Gastrocnemius medialis (tissue), 4 donors: ENCODE data around the gene TF.

Experiments used
- POLR2A ChIP-seq, 2 donors: fragments of 450-650 bp; IDR thresholded peaks; one replicate each; pipeline ENCODE4 v1.6.1; 2017; ENCODE audit warnings: antibody characterized with exemption in 2 of 2, mild to moderate bottlenecking in 2 of 2, moderate library complexity in 2 of 2
- TF ChIP-seq, protein P1 (sequence below), 5 experiments: fragments of 450-650 bp in 3 of 5; fragments of 200-600 bp in 2 of 5; sonication (generic) in 2 of 5; IDR thresholded peaks in 4 of 5; conservative IDR thresholded peaks in 1 of 5; 1 replicate in 4 of 5; 2 replicates in 1 of 5; pipeline ENCODE4 v1.5.1; 2016 to 2019; ENCODE audit warnings: antibody characterized with exemption in 5 of 5, mild to moderate bottlenecking in 3 of 5, moderate library complexity in 3 of 5

DNA sequence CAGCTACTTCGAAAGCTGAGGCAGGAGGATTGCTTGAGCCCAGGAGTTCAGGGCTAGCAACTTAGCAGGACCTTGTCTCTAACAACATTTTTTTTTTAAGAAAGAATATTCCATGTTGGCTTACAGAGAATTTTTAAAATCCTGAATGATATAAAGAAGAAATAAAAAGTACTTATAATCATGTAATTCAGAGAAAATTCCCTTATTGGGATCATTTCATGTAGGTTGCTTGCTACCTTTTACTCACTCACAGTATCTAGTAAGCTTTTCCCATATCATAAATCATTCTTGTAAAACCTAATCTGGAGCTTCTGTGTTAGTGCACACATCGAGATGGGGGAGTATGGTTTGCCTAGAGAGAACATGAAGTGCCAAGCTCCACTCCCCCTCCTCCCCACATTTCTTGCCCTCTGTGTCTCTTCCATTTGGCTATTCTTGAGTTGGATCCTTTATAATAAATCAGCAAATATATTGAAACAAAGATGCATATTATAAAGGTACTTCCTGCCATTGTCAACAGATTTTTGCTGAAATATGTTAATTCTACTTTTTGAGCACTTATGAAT, 13.6 kb downstream of the TF start:
- TF ChIP-seq, protein P1, sequence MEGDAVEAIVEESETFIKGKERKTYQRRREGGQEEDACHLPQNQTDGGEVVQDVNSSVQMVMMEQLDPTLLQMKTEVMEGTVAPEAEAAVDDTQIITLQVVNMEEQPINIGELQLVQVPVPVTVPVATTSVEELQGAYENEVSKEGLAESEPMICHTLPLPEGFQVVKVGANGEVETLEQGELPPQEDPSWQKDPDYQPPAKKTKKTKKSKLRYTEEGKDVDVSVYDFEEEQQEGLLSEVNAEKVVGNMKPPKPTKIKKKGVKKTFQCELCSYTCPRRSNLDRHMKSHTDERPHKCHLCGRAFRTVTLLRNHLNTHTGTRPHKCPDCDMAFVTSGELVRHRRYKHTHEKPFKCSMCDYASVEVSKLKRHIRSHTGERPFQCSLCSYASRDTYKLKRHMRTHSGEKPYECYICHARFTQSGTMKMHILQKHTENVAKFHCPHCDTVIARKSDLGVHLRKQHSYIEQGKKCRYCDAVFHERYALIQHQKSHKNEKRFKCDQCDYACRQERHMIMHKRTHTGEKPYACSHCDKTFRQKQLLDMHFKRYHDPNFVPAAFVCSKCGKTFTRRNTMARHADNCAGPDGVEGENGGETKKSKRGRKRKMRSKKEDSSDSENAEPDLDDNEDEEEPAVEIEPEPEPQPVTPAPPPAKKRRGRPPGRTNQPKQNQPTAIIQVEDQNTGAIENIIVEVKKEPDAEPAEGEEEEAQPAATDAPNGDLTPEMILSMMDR (IDR thresholded peaks at IDR 0.05 in 4 of 5, conservative IDR thresholded peaks at IDR 0.05 in 1 of 5), result no peak
- no peak for TF ChIP-seq POLR2A (IDR thresholded peaks at IDR 0.05)
